HG02571 (cell line): ENCODE data around the gene LYRM4.

Experiments
- ATAC-seq: cut with Tn5 transposase; IDR thresholded peaks from one replicate; pipeline ENCODE4 v1.9.1; 2021; ENCODE audit warnings: mild to moderate bottlenecking, moderate library complexity; ENCODE audit not compliant: unreplicated experiment

LYRM4 gene

GRCh38 chr6:5247201-5247600 is 13.5 kb downstream of the LYRM4 start:
- ATAC-seq = no peak

DNA sequence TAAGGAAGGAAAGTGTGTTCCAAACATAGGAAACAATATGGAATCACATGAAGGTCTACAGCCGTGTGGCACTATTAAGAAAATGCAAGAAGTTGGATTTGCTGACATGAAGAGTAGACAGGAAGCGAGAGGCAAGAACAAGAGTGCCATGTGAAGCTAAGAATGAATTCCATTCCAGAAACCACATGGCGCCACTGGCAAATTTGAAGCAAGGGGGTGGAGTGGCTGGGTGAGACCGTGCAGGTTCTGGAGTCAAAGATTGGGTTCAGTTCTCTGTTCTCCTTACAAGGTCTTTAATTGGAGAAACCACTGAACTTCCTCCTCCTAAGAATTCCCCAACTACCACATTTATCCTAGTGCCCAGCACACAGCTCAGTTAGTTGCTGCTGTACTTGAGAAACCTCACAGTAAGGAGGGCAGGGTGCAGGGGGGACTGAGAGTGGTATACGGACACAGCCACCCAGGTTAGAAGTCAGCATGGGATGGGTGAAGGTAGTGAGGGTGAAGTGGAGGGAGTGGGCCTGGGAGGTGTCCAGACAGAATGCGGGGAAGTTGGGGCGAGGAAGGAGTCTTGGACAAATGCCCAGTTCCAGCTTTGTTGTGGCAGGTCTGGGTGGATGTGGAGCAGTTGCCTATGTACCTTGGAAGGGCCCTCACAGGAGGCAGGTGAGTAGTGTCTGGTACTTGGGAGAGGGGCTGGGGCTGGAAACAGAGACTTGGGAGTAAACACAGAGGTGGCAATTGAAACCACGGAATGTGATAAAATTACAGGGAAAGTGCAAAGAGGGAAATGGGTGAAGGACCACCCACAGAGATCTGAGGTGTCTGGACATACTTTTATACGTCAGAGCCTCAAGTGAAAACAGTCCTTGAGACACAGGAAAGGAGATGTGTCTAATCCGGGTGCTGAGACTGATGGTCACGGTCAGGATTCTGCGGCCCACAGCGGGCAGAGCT is 14.3 kb downstream of the LYRM4 start:
- ATAC-seq = no peak

- no peak for ATAC-seq
Measured at GRCh38 chr6:5243069-5243468, 17.7 kb downstream of the LYRM4 start.

DNA sequence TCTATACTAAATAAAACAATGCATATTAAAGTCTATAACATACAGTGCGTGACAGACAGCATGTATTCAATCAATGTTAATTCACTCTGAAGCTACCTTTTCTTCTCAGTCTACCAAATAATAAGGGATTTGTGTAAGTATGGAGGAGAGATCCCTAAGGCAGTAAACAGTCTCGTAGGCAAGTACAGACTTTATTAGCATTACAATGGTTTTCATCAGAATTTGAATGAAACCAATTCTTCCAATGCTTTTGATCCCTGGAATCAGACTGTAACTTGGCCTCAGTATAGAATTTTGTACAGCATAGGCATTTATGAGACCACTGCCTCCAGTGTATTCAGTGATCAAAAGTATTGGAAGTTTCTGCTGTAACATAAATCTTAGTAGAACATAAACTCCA is 19.5 kb downstream of the LYRM4 start:
- no peak for ATAC-seq

DNA sequence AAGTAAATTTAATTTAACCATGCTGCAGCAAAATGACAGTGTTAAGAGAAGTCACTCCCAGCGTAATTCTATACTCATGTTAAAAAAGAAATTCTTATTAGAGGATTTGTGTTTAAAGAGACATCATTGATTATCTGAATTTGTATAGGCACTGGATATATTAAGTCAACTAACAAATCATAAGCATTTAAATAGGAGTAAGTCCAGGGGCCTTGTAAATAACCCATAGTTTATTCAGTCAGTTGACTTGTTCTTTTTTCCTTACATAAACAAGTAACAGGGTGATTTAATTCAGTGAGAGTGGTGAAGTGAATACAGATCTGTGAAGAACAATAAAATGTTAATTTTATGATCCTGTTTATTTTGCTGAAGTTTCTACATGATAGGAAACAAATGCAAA is 22.4 kb downstream of the LYRM4 start:
- ATAC-seq = no peak

- ATAC-seq = no peak
Measured at GRCh38 chr6:5237805-5238204, 22.9 kb downstream of the LYRM4 start.

GRCh38 chr6:5235830-5236229 is 24.9 kb downstream of the LYRM4 start:
- no peak for ATAC-seq

DNA sequence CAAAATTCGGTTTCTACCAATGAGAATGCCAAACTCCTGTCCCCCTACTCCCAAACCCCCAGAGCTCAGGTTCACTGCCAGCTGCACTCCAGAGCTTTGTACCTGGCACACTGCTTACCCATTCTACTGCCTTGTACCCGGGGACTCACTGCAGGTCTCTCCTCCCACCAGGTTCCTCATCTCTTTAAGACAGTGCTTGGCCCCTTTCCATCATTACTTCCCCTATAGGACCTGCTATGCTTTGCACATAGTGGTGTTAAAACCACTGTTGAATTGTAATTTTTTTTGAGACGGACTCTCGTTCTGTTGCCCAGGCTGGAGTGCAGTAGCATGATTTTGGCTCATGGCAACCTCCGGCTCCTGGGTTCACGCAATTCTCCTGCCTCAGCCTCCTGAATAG is 25.9 kb downstream of the LYRM4 start:
- ATAC-seq = no peak

- no peak for ATAC-seq
Measured at GRCh38 chr6:5231289-5231688, 29.5 kb downstream of the LYRM4 start.

DNA sequence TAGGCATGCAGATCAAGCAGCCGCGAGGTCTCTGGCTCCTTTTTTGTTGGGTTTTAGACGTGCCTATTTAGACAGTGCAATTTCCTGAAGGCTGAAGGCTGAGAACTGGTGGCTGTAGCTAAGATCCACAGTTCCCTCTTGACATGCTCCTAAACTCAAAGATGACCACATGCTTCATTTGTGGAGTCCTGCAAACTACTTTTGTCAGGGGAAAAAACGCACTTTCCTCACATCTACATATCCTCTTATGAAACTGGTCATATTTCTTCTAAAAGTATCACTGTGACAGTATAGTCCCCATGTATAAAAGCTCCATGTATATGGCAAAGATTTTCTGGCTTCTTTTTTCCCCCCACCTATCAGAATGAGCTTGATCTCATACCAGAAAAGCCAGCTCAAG is 30.7 kb downstream of the LYRM4 start:
- no peak for ATAC-seq

GRCh38 chr6:5229356-5229755 is 31.4 kb downstream of the LYRM4 start:
- no peak for ATAC-seq

GRCh38 chr6:5223309-5223708 is 37.4 kb downstream of the LYRM4 start:
- ATAC-seq = no peak

- ATAC-seq = no peak
Measured at GRCh38 chr6:5220443-5220842, 40.3 kb downstream of the LYRM4 start.

DNA sequence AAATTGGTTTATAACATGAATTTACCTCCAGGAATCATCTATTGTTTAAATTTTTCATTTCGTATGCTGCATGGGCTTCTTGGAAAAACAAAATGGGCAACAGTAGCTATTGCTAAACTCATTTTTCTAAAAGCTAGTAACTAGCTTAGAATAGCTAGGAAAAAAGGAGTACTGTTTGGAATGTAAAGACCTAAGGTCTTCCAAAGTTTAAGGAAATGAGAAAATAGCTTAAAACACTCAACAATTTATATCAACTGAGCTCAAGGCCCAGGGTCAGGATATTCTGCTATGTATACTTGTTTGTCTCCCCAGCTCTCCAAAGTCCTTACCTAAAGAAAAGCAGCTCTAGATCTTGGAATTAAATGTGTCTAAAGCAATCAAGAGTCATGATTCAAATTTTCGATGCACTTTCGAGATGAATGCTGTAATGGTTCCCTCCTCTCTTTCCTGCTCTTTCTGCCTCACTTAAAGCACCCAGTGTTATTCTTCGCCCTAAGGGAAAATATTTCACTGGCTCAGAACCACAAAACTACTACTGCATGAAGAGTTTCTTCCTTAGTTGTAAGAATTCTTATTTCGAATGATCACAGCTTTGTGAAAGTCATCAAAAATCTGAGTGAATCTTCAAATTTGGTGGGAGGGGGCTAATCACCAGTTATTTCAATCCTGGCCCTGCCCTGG is 41.6 kb downstream of the LYRM4 start:
- no peak for ATAC-seq

- no peak for ATAC-seq
Measured at GRCh38 chr6:5217356-5217755, 43.4 kb downstream of the LYRM4 start.

- no peak for ATAC-seq
Measured at GRCh38 chr6:5215799-5216198, 45.0 kb downstream of the LYRM4 start.

DNA sequence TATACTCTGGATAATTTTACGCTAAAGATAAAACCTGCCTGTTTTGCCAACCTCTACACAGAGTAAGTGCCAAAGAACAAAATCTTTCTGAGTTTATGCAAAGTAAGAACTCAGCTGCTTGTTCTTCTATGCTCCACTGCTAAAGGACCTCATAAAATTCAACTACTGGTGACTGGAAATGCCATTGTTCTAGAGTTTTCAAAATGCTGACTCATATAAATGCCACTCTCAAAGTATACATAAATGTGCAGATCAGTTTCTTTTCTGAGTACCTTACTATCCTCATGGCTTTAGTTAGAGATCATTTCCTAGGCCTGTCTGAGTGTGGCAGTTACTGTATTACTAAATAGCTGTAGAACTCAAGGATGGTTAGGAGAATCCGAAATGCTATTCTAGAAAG is 45.6 kb downstream of the LYRM4 start:
- ATAC-seq = no peak

GRCh38 chr6:5214570-5215052 is 46.1 kb downstream of the LYRM4 start:
- ATAC-seq = no peak

- ATAC-seq = no peak
Measured at GRCh38 chr6:5213836-5214235, 46.9 kb downstream of the LYRM4 start.

DNA sequence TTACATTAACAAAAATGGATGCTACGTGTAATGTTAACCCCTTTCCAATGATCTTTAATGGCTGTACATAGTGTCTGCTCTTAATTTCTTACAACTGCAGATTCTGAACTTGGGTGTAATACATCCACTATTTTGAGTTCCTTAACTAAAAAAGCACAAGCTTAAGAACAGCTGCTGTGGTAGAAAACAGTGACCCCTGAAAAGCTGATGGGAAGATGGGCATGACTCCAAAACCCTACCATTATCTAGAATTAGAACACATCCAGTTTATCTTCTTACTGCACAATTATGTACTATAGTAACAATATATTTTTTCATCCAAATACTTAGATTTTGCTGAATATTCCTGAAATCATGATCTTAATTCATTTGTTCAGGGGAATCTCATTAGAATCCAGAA is 49.3 kb downstream of the LYRM4 start:
- ATAC-seq = no peak

- no peak for ATAC-seq
Measured at GRCh38 chr6:5208471-5208971, 52.2 kb downstream of the LYRM4 start.

- no peak for ATAC-seq
Measured at GRCh38 chr6:5208057-5208456, 52.7 kb downstream of the LYRM4 start.
